Measurements from ENCODE around the gene USP43. TPM values are rescaled to one million over a fixed set of nuclear protein-coding genes. Genes with fewer than 3 reads are reported as not detected.

The USP43 gene
- polyA plus RNA-seq, 1 donor (not counting 4 experiments of a cell fraction or from before 2014, with no cell fraction given): 2.2 TPM

- Histone ChIP-seq H2AFZ (ENCODE audit: control insufficient read depth, low read length) (no peak overlapping the region), H4K20me1 (ENCODE audit: control insufficient read depth, extremely low read depth, insufficient read depth, low read length) (no peaks in the 10 kb centered on the region), H3K9ac (ENCODE audit: control insufficient read depth, extremely low read depth, insufficient read depth, low read length) (no peak overlapping the region), H3K9me1 (ENCODE audit: control insufficient read depth, extremely low read depth, insufficient read depth, low read length) (no peaks in the 10 kb centered on the region), H3K4me1 (ENCODE audit: control insufficient read depth, extremely low read depth, insufficient read depth, low read length) (no peaks in the 10 kb centered on the region), H3K27me3 (ENCODE audit: control insufficient read depth, extremely low read depth, insufficient read depth, low read length) (no peaks in the 10 kb centered on the region), H3K9me3 (ENCODE audit: control insufficient read depth, low read depth, low read length) (no peaks in the 10 kb centered on the region), H3K4me2 (ENCODE audit: control insufficient read depth, extremely low read depth, insufficient read depth, low read depth, low read length) (no peak overlapping the region), H3K79me2 (ENCODE audit: control insufficient read depth, insufficient read depth, low read length) (no peaks in the 10 kb centered on the region), H3K27ac (ENCODE audit: control insufficient read depth, insufficient read depth, low read length) (no peak overlapping the region), H3K36me3 (ENCODE audit: control insufficient read depth in 2 of 2, extremely low read depth in 1 of 2, insufficient read depth in 2 of 2, low read length in 2 of 2) (peaks cover 9 to 19% of the 10 kb centered on the region in 2 experiments), H3K4me3 (ENCODE audit: control insufficient read depth in 2 of 3, extremely low read depth in 1 of 3, insufficient read depth in 2 of 3, low read depth in 1 of 3, low read length in 3 of 3) (no peak overlapping the region)
- DNase-seq (ENCODE audit: low read depth, low spot score) (no peak), FAIRE-seq (no peak)
- dilution Hi-C loops (cut with MboI; ENCODE audit: extremely low pct_ligation_motif_present, low sequenced_read_pairs): no loop called here
- TF ChIP-seq CTCF (optimal IDR thresholded peaks at IDR 0.05 in 1 of 3, IDR thresholded peaks at IDR 0.05 in 1 of 3, conservative IDR thresholded peaks at IDR 0.05 in 1 of 3; ENCODE audit: extremely low read depth in 1 of 3, insufficient read depth in 2 of 3, low read length in 3 of 3): no peak
- no peak for TF ChIP-seq EZH2 (IDR thresholded peaks at IDR 0.05; ENCODE audit: low read length)
Observed at GRCh38 chr17:9705745-9706144, 60.4 kb downstream of the USP43 start.

- H3K4me3 ChIP-seq (ENCODE audit: control insufficient read depth in 2 of 3, extremely low read depth in 1 of 3, insufficient read depth in 2 of 3, low read depth in 1 of 3, low read length in 3 of 3): no peak overlapping the region
- FAIRE-seq: no peak
- no peaks in the 10 kb centered on the region for H3K9me1 ChIP-seq (ENCODE audit: control insufficient read depth, extremely low read depth, insufficient read depth, low read length)
- no peaks in the 10 kb centered on the region for H3K79me2 ChIP-seq (ENCODE audit: control insufficient read depth, insufficient read depth, low read length)
- H3K4me2 ChIP-seq (ENCODE audit: control insufficient read depth, extremely low read depth, insufficient read depth, low read depth, low read length): no peak overlapping the region
- no peaks in the 10 kb centered on the region for H3K27me3 ChIP-seq (ENCODE audit: control insufficient read depth, extremely low read depth, insufficient read depth, low read length)
- no peak overlapping the region for H2AFZ ChIP-seq (ENCODE audit: control insufficient read depth, low read length)
- dilution Hi-C loops (cut with MboI; ENCODE audit: extremely low pct_ligation_motif_present, low sequenced_read_pairs): no loop called here
- no peaks in the 10 kb centered on the region for H3K9me3 ChIP-seq (ENCODE audit: control insufficient read depth, low read depth, low read length)
- peaks cover 4% of the 10 kb centered on the region in 2 experiments for H3K36me3 ChIP-seq (ENCODE audit: control insufficient read depth in 2 of 2, extremely low read depth in 1 of 2, insufficient read depth in 2 of 2, low read length in 2 of 2)
- no peak for TF ChIP-seq EZH2 (IDR thresholded peaks at IDR 0.05; ENCODE audit: low read length)
- TF ChIP-seq CTCF (optimal IDR thresholded peaks at IDR 0.05 in 1 of 3, IDR thresholded peaks at IDR 0.05 in 1 of 3, conservative IDR thresholded peaks at IDR 0.05 in 1 of 3; ENCODE audit: extremely low read depth in 1 of 3, insufficient read depth in 2 of 3, low read length in 3 of 3): no peak
- no peak for DNase-seq (ENCODE audit: low read depth, low spot score)
- H3K9ac ChIP-seq (ENCODE audit: control insufficient read depth, extremely low read depth, insufficient read depth, low read length): no peak overlapping the region
- no peaks in the 10 kb centered on the region for H4K20me1 ChIP-seq (ENCODE audit: control insufficient read depth, extremely low read depth, insufficient read depth, low read length)
- no peak overlapping the region for H3K27ac ChIP-seq (ENCODE audit: control insufficient read depth, insufficient read depth, low read length)
- H3K4me1 ChIP-seq (ENCODE audit: control insufficient read depth, extremely low read depth, insufficient read depth, low read length): no peaks in the 10 kb centered on the region
Observed at GRCh38 chr17:9707948-9708347, 62.6 kb downstream of the USP43 start.

All from keratinocyte (primary cell).